ENCODE data around the gene KRT32.

KRT32 gene

GRCh38 chr17:41496803-41497484, 29.8 kb upstream of the KRT32 start:
- peak overlapping the region; percentile 60 for H3K27ac ChIP-seq
- peak; percentile 69 for DNase-seq (ENCODE audit: low read depth, low spot score)

GRCh38 chr17:41494524-41494923, 27.3 kb upstream of the KRT32 start:
- H3K27ac ChIP-seq = no peak overlapping the region
- no peak for DNase-seq (ENCODE audit: low read depth, low spot score)

DNA sequence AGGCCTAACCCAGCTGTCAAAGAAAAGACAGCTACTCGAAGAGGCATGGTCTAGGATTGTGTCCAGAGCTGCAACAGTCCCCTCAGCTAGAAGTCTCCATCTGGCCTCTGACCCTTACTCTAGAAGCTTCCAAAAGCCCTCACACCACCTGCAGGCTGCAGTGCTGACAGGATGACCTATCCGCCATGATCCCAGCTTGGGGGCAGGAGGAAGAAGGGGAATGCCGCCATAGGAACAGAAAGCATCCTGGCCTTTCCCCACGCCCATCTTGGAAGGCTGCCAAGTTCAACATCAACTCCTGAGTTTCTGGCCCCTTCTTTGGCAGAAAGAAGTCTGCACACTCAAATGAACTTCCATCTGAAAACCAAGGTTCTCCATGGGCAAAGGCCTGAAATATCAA, 25.6 kb upstream of the KRT32 start:
- no peak overlapping the region for H3K27ac ChIP-seq
- no peak for DNase-seq (ENCODE audit: low read depth, low spot score)

- no peak for DNase-seq (ENCODE audit: low read depth, low spot score)
- no peak overlapping the region for H3K27ac ChIP-seq
These were observed 25.2 kb upstream of the KRT32 start for GRCh38 chr17:41492351-41492750.

GRCh38 chr17:41491476-41491875, 24.3 kb upstream of the KRT32 start:
- no peak overlapping the region for H3K27ac ChIP-seq
- DNase-seq (ENCODE audit: low read depth, low spot score) = no peak

- no peak for DNase-seq (ENCODE audit: low read depth, low spot score)
- no peak overlapping the region for H3K27ac ChIP-seq
These were observed 23.1 kb upstream of the KRT32 start for GRCh38 chr17:41490000-41490990.

DNA sequence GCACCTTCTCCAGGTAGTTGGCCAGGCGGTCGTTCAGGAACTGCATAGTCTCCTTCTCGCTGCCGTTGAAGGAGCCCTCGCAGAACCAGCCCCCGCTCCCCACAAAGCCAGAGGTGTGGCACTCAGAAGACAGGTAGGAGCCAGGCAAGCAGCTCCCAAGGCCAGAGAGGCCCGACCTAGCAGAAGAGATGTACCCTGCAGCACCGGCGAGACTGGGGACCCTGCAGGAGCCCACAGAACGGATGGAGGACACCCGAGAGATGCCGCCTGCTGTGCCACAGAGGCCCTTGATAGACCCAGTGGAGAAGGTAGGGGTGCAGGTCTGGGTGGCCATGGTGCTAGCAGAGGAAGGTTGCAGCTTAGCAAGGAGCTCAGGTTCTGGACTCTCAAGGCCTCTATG, 22.3 kb upstream of the KRT32 start, which contains the start of gene KRT36:
Gene KRT36, minus strand, starts transcription at position 380 of the 400 bp plus-strand sequence. Its CDS starts 46 bp downstream, at position 334.
- DNase-seq (ENCODE audit: low read depth, low spot score) = no peak
- H3K27ac ChIP-seq = no peak within 1 kb of the TSS

DNA sequence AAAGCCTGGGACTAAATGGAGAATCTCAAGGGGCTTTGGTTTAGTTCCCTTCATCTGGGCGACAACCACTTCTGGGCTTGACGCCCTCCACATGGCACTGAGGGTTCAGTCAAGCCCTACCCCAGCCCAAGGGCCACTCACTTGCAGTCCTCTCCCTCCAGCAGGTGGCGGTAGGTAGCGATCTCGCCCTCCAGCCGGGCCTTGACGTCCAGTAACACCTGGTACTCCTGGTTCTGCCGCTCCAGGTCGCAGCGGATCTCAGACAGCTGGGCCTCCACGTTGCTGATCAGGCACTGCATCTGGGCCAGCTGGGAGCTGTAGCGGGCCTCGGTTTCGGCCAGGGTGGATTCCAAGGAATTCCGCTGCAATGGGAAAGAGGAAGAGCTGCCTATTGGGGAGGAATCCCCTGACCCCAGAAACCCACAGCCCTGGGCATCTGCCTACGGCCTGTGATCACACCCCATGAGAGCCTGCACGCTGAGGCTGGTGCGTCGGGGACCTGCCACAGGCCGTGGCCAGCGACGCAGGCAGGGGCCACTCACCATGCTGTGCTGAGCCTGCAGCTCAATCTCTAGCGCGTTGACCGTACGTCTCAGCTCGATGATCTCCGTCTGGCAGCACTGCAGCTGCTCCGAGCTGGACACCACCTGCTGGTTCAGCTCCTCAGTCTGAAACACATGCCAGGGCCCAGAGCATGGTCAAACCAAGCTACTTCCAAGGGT, 19.8 kb upstream of the KRT32 start:
- no peak overlapping the region for H3K27ac ChIP-seq
- no peak for DNase-seq (ENCODE audit: low read depth, low spot score)

DNA sequence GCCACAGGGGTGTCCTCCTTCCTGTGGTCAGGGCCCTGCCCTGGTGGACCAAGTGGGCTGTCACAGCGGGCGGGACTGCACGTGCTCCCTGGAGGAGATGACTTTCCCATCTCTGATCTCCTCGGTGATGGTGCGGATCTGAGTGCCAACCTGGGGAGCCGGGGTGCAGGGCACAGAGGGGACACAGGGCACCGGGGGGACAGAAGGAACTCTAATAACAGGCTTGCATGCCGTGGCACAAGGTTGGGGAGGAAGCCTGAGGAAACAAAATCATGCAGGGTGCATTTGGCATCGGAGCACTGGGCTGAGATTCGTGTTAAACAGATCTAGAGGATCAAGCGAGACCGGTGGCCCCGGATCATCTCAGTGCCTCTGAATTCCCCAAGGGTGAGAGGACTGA, 19.1 kb upstream of the KRT32 start:
- no peak overlapping the region for H3K27ac ChIP-seq
- no peak for DNase-seq (ENCODE audit: low read depth, low spot score)

DNA sequence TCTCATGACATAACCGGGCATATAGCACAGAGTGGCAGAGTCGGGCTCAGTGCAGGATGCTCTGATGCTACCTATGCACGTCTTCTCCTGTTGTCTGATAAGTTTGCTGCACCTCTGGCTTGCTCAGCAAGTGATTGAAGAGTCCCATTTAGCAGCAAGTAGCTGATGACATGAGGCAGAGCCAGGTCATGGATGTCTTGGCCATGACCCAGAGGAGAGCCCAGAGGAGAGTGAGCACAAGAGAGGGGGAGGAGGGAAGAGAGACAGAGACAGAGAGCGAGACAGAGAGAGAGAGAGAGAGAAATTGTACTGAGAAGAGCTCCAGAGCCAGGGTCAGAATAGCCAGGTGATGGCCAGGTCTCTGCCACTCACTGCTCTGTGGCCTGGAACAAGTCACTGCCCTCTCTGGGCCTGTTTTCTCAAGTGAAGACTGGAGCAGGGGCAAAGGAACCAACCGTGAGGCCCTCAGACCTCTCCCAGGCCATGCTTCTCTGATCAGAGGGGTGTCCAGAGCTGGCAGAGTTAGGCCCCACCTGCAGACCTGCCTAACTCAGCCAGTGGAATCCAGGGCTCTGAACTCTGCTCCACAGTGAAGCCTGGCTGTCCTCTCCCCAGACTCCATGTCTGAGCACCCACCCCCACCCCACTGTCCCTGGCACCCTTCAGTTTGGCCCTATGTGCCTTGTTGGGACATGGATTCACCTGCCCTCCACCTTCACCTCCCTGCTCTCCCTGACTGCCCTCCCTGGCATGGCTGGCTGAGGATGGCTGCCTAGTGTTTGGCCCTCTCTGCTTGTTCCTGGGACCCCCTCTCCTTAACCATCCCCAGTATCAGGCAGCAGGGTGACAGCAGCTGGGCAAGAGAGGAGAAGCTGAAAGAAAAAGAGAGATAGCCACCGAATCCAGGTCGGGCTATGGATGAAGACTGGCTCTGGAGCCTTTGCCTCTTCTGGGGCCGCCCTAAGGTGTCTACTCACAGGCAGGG, 18.0 kb upstream of the KRT32 start:
- H3K27ac ChIP-seq = no peak overlapping the region
- DNase-seq (ENCODE audit: low read depth, low spot score) = no peak

GRCh38 chr17:41483991-41484826, 17.0 kb upstream of the KRT32 start:
- no peak for DNase-seq (ENCODE audit: low read depth, low spot score)
- H3K27ac ChIP-seq = no peak overlapping the region

DNA sequence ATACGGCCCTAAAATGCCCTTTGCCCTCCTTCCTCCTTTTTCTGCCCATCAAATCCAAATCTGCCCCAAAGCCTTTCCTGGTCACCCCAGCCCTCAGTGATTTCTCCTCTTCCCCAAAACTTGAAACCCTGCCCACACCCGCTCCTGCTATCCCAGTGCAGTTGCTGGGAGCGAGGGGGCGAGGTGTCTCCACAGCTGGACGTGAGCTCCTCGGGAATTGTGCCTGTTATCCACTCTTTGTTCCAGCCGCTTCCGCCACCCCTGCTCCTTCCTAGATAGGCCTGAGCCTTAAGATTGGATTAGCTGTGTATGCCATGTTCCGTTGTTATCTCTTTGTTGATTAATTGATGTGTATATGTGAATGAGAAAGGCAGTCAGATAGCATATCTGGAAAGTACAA, 16.3 kb upstream of the KRT32 start:
- no peak for DNase-seq (ENCODE audit: low read depth, low spot score)
- H3K27ac ChIP-seq = no peak overlapping the region

DNA sequence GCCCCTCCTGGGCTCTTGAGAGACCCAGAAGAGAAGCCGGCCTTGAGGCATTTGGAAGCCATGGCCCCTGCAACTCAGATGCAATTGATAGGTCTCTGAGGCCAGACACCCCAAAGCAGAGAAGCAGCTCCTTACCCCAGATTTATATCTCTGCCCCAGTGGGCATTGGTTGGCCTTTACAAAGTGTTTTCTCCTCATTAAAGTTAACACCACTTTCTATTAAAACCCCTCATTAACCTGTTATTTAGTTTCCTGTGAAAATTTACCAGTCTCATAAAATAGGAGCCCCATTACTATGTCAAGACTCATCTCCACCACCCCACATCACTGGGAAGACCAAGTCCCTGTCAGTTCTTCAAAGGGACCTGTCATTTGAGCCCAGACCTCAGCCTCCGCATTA, 13.8 kb upstream of the KRT32 start, which contains the start of gene KRT35:
Gene KRT35, minus strand, starts transcription at position 116 of the 400 bp plus-strand sequence. Its CDS starts 54 bp downstream, at position 62.
- H3K27ac ChIP-seq = no peak within 1 kb of the TSS
- no peak for DNase-seq (ENCODE audit: low read depth, low spot score)

DNA sequence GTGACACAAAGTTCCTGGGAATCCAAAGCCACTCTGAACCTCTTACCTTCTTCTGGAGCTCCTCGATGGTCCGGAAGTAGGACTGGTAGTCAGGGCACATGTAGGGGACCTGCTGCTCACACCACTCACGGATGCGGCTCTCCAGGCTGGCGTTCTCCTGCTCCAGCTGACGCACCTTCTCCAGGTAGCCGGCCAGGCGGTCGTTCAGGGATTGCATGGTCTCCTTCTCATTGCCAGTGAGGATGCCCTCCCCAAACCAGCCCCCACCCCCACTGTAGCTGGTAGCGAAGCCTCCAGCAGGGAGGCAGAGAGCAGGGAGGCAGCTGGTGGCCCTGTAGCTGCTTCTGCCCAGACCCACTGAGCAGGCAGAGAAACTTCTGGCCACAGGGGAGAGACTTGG, 13.4 kb upstream of the KRT32 start:
- DNase-seq (ENCODE audit: low read depth, low spot score) = no peak

GRCh38 chr17:41480136-41480535, 12.9 kb upstream of the KRT32 start:
- no peak overlapping the region for H3K27ac ChIP-seq
- no peak for DNase-seq (ENCODE audit: low read depth, low spot score)

More for the DNA sequence above, 13.4 kb upstream of the KRT32 start:
- H3K27ac ChIP-seq = no peak overlapping the region

DNA sequence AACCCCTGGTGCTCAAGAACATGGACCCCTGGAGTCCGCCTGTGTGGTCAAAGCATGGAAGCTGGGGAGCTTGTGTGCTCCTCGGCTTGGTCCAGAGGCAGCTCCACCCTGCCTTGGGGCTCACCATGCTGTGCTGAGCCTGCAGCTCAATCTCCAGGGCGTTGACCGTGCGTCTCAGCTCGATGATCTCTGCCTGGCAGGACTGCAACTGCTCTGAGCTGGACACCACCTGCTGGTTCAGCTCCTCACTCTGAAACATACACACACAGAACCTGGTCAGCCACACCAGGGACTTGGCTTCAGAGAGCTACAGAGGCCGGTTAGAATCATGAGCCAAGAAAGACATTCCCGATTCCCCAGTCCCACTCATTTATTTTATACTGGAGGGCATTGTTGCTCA, 11.1 kb upstream of the KRT32 start:
- no peak overlapping the region for H3K27ac ChIP-seq
- DNase-seq (ENCODE audit: low read depth, low spot score) = no peak

GRCh38 chr17:41476866-41477815, 10.0 kb upstream of the KRT32 start:
- H3K27ac ChIP-seq = no peak overlapping the region
- DNase-seq (ENCODE audit: low read depth, low spot score) = no peak

Data from epithelial cell of prostate (primary cell).